Esophagus squamous epithelium (tissue), 5 donors: ENCODE results near the gene NT5DC1. TPM values are rescaled to one million over a fixed set of nuclear protein-coding genes. Genes with fewer than 3 reads are reported as not detected.

Experiments used
- DNase-seq: peaks from one replicate; lab custom pipeline; 2025; lab: John Stamatoyannopoulos, UW
- H3K27ac ChIP-seq, 4 donors: fragments of 200-600 bp; sonication (generic); one replicate each; pipeline ENCODE4 v1.5.1; 2016 to 2019; ENCODE audit warnings: mild to moderate bottlenecking in 1 of 4
- H3K27me3 ChIP-seq, 4 donors: fragments of 200-600 bp; sonication (generic); 1 replicate in 3 of 4; 2 replicates in 1 of 4; pipeline versions ENCODE4 v1.5.1 to v1.6.0; 2017 to 2021; ENCODE audit warnings: antibody characterized with exemption in 1 of 4
- H3K36me3 ChIP-seq, 3 donors: fragments of 200-600 bp; sonication (generic); one replicate each; pipeline ENCODE4 v1.5.1; 2016 to 2019
- H3K4me1 ChIP-seq, 3 donors: fragments of 200-600 bp; sonication (generic); one replicate each; pipeline ENCODE4 v1.5.1; 2017 to 2019
- H3K4me3 ChIP-seq, 4 donors: fragments of 200-600 bp; sonication (generic); 1 replicate in 3 of 4; 2 replicates in 1 of 4; pipeline ENCODE4 v1.5.1; 2016 to 2019; ENCODE audit warnings: mild to moderate bottlenecking in 2 of 4, moderate library complexity in 1 of 4
- H3K9me3 ChIP-seq, 3 donors: fragments of 200-600 bp; sonication (generic); one replicate each; pipeline ENCODE4 v1.5.1; 2016 to 2019
- CTCF ChIP-seq, 6 experiments: fragments of 450-650 bp in 4 of 6; fragments of 200-600 bp in 2 of 6; sonication (generic) in 2 of 6; IDR thresholded peaks; one replicate each; pipeline ENCODE4 v1.5.1; 2016 to 2019; ENCODE audit warnings: antibody characterized with exemption in 6 of 6, mild to moderate bottlenecking in 4 of 6, moderate library complexity in 4 of 6
- POLR2A ChIP-seq, 4 donors: fragments of 450-650 bp; IDR thresholded peaks; one replicate each; pipeline ENCODE4 v1.6.1; 2017; ENCODE audit warnings: antibody characterized with exemption in 4 of 4, mild to moderate bottlenecking in 4 of 4, moderate library complexity in 3 of 4
- WGBS, 2 donors: methylation state at CpG; one replicate each; pipeline ENCODE4 v1.1.5; 2018; 5-methylcytosine and 5-hydroxymethylcytosine counted together
- intact Hi-C: fragments of 100-400 bp; cut with DNase I; formaldehyde crosslinking; loops from one replicate; pipeline ENCODE4 v1.15.0; 2022
- total RNA-seq, 4 donors: library from RNA; depleted of rRNA; stranded (reverse); fragments of >200 nt; gene quantifications; one replicate each; pipeline ENCODE4 v1.1.0, GENCODE V29; 2016
- donor health status: DM: yes; HTN: yes; CAD: no.

The NT5DC1 gene
- total RNA-seq, 4 donors from 2014 or later: 6.3 to 11.7 (median 8.3) TPM

GRCh38 chr6:116074732-116075390 lies 25.8 kb upstream of the NT5DC1 start:
- Histone ChIP-seq H3K4me3 (no peak overlapping the region), H3K9me3 (no peaks in the 10 kb centered on the region), H3K27ac (no peak overlapping the region), H3K4me1 (peaks cover 0 to 8% (median 2%) of the 10 kb centered on the region in 3 donors), H3K27me3 (no peaks in the 10 kb centered on the region), H3K36me3 (no peaks in the 10 kb centered on the region)
- intact Hi-C loops: no loop called here
- TF ChIP-seq CTCF (IDR thresholded peaks at IDR 0.05): no peak
- no peak for TF ChIP-seq POLR2A (IDR thresholded peaks at IDR 0.05)
- WGBS, 2 donors: 88 to 93% methylated on average over 2 of the region's 2 CpGs
- DNase-seq: no peak

- WGBS, 2 donors: 61 to 72% methylated on average over 3 of the region's 3 CpGs
- H3K9me3 ChIP-seq: no peaks in the 10 kb centered on the region
- H3K27me3 ChIP-seq: no peaks in the 10 kb centered on the region
- H3K4me1 ChIP-seq: peaks cover 0 to 7% (median 2%) of the 10 kb centered on the region in 3 donors
- no peak overlapping the region for H3K27ac ChIP-seq
- intact Hi-C loops: no loop called here
- no peak for DNase-seq
- no peaks in the 10 kb centered on the region for H3K36me3 ChIP-seq
- H3K4me3 ChIP-seq: no peak overlapping the region
- no peak for TF ChIP-seq POLR2A (IDR thresholded peaks at IDR 0.05)
- no peak for TF ChIP-seq CTCF (IDR thresholded peaks at IDR 0.05)
Observed at GRCh38 chr6:116078522-116078921, 22.1 kb upstream of the NT5DC1 start.

GRCh38 chr6:116078945-116079344 lies 21.7 kb upstream of the NT5DC1 start:
- H3K4me3 ChIP-seq: no peak overlapping the region
- peaks cover 0 to 3% (median 0%) of the 10 kb centered on the region in 3 donors for H3K4me1 ChIP-seq
- TF ChIP-seq CTCF (IDR thresholded peaks at IDR 0.05): no peak
- no peak for TF ChIP-seq POLR2A (IDR thresholded peaks at IDR 0.05)
- H3K9me3 ChIP-seq: no peaks in the 10 kb centered on the region
- H3K27me3 ChIP-seq: no peaks in the 10 kb centered on the region
- WGBS, 2 donors: 98 to 100% methylated on average over 3 of the region's 3 CpGs
- no peak for DNase-seq
- no peak overlapping the region for H3K27ac ChIP-seq
- intact Hi-C loops: no loop called here
- no peaks in the 10 kb centered on the region for H3K36me3 ChIP-seq

- H3K36me3 ChIP-seq: no peaks in the 10 kb centered on the region
- WGBS, 2 donors: 80 to 85% methylated on average over 5 of the region's 5 CpGs
- H3K9me3 ChIP-seq: no peaks in the 10 kb centered on the region
- intact Hi-C loops: no loop called here
- TF ChIP-seq CTCF (IDR thresholded peaks at IDR 0.05) (no peak), POLR2A (IDR thresholded peaks at IDR 0.05) (no peak)
- peaks cover 0 to 13% (median 0%) of the 10 kb centered on the region in 3 donors for H3K4me1 ChIP-seq
- H3K27ac ChIP-seq: no peak overlapping the region
- DNase-seq: no peak
- H3K4me3 ChIP-seq: no peak overlapping the region
- H3K27me3 ChIP-seq: no peaks in the 10 kb centered on the region
Observed at GRCh38 chr6:116083052-116083451, 17.6 kb upstream of the NT5DC1 start.

GRCh38 chr6:116084284-116084683 lies 16.4 kb upstream of the NT5DC1 start:
- no peak for DNase-seq
- Histone ChIP-seq H3K27ac (no peak overlapping the region), H3K4me3 (no peak overlapping the region), H3K27me3 (no peaks in the 10 kb centered on the region), H3K4me1 (peaks cover 0 to 13% (median 0%) of the 10 kb centered on the region in 3 donors), H3K36me3 (no peaks in the 10 kb centered on the region), H3K9me3 (no peaks in the 10 kb centered on the region)
- 84 to 85% methylated on average over 2 of the region's 2 CpGs for WGBS, 2 donors
- intact Hi-C loops: no loop called here
- TF ChIP-seq POLR2A (IDR thresholded peaks at IDR 0.05) (no peak), CTCF (IDR thresholded peaks at IDR 0.05) (no peak)
